RKO (cell line): Measurements from ENCODE around the gene CATSPERB.
"Not testable (repeated sequence)": the region's sequence is repeated elsewhere in the genome, so short reads cannot be mapped to it uniquely, and the experiment has no call there.

Source experiments
- DNase-seq: peaks from one replicate; pipeline ENCODE4 v3.0.0-alpha.2; 2016; ENCODE audit warnings: low spot score

The CATSPERB gene

GRCh38 chr14:91732439-91732838, 553 bp upstream of the CATSPERB start:
- DNase-seq, result no peak

- DNase-seq, result no peak
Observed at GRCh38 chr14:91731018-91731417, 868 bp downstream of the CATSPERB start.

GRCh38 chr14:91729756-91730155, 2.1 kb downstream of the CATSPERB start:
- no peak for DNase-seq

GRCh38 chr14:91728616-91729183, 3.2 kb downstream of the CATSPERB start:
- no peak for DNase-seq

DNA sequence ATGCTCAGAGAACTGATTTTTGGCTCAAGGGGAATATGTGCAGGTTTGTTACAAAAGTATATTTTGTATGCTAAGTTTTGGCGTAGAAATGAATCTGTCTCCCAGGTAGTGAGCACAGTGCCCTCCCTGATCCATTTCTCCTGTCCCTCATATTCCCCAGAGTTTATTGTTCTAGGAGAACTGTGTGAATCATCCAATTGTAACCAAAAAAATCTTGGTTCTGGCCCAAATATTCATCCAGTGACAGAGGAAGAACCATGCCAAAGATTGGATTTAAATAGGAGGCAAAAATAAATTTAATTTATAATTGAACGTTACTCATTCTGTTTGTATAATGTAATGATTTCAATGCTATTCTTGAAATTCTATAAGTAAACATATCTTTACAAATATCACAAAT, 4.8 kb downstream of the CATSPERB start:
- no peak for DNase-seq

DNA sequence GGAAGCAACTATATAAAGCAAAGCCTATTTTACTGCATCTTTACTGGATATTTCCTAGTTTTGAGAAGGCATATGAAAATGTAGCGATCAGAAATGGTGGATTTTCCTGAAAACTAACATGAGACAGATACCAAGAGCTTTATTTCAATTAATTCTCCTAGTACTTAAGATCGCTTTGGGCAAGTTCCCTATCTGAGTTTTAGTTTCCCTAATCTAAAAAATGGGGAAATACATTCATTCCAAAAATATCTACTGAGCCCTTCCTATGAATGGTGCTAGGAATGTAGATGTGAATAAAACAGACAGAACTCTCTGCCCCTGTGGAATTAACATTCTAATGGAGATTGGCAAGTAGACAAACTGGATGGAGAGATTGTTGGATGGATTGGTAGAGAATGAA, 8.4 kb downstream of the CATSPERB start:
- DNase-seq, result no peak

GRCh38 chr14:91722386-91722785, 9.5 kb downstream of the CATSPERB start:
- DNase-seq, result no peak

DNA sequence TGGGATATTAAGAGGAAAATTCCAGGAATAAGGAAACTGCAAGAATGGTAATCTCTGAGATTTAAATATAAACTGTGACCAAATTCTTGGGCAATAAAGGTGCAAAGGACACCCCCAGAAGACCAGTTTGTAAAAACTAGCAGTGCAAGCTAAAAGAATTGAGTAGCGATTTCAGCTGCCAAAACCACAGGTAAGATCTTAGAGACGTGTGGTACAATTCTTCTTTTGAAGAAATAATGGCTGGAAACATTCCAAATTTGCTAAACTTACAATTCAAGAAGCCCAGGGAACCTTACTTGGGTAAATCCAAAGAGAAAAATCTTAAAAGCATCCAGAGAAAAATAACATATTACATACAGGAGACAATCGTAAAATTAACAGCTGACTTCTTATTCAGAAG, 12.0 kb downstream of the CATSPERB start:
- no peak for DNase-seq

DNA sequence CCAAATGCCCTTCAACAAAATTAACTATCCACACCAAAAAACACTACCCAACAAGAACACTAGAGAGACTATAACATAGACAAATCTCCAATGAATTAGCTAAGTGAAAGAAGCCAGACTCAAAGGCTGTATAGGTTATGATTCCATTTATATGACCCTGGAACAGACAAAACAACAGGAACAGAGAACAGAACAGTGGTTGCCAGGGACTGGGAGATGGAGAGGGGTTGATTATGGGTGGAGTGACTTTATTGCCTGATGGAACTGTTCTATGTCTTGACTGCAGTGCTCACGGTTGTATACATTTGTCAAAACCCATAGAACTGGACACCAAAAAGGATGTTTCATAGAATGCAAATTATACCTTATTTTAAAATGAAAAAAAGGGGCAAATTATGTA, 14.9 kb downstream of the CATSPERB start:
- DNase-seq, result no peak

DNA sequence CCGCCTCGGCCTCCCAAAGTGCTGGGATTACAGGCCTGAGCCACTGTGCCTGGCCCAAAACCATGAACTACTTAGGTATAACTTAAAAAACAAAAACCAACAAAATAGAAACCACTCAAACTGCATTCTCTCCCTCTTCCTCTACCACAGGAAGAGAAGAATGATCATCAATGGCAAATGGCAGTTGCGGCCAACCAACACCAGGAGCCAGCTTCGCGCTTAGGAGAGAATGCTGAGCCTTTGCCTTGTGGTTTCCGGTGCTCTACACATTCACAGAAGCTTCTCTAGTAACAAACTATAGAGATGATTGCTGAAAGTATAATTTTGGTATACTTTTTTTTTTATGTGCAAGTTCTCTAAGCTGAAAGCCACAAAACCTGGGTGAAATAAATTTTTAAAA, 17.1 kb downstream of the CATSPERB start:
- DNase-seq, result no peak

DNA sequence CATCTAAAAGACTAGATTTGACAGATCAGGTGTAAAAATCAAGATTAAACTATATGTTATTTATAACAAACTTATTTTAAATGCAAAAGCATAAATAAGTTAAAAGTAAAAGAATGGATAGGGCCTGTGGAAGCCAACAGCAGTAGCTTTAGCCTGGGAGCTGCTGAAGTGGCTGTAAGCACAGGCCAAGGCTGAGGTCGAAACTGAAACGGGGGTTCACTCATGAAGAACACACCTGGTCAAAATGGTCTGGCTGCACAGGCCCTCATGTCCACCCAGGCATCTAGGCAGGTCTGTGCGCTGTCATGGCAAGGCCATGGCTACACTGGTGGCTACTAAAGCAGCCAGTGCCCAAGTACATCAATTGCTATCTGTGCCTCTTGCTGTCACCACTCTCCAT, 23.1 kb downstream of the CATSPERB start:
- no peak for DNase-seq

DNA sequence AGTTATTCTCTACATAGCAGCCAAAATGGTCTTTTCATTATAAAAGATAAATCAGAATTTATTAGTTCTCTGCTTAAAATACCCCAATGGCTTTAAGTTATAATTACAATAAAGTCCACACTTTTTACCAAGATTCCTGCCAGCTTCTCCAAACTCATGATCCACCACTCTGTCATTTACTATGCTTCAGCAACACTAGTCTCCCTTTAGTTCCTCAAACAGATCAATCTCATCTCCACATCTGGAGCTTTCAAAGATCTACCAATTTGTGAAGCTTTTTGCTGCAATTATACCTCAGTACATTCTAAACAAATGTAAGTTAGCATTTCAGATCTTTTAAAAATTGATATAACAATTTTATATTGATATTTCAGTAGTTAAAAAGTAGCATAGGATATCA, 24.9 kb downstream of the CATSPERB start:
- DNase-seq, result no peak

GRCh38 chr14:91694643-91695042, 37.2 kb downstream of the CATSPERB start:
- no peak for DNase-seq

DNA sequence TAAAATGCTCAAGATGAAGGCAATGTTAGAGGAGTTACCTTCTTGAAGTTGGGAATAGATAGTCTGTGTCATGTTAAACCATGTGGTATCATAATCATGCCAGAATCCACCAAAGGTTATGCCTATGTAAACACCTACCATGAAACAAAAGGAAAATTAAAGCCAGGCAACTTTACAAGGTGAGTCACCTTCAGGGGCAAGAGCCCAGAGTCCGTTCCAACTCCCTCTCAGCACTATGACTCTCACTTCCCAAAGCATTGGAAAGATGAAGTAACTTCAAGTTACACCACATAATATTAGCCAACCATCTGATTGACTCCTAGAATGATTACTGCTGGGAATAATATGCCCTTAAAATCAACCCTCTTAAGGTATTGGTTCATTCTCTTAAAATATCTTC, 38.5 kb downstream of the CATSPERB start:
- peak; percentile 23 for DNase-seq

GRCh38 chr14:91692075-91692474, 39.8 kb downstream of the CATSPERB start:
- no peak for DNase-seq

GRCh38 chr14:91689608-91690007, 42.3 kb downstream of the CATSPERB start:
- no peak for DNase-seq

- not testable (repeated sequence) for DNase-seq
Observed at GRCh38 chr14:91687436-91687835, 44.5 kb downstream of the CATSPERB start.

DNA sequence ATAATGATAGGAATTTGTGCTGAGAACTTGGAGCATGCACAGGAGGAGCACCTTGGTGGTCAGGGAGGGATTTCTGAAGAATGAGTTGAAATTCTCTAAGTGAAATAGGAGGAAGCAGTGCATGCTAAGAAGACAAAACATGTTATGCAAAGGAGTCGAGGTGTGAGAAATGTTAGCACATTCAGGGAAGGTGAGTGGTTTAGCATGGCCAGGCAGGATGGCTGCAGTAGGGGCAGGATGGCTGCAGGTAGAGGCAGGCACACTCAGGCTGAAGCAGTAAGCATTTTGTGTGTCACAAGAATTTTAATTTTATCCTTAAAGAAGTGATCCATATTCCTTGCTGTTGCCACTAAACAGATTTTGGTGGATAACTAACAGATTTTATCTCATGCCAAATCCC, 46.3 kb downstream of the CATSPERB start:
- DNase-seq, result no peak

GRCh38 chr14:91681893-91682563, 49.9 kb downstream of the CATSPERB start:
- no peak for DNase-seq

- no peak for DNase-seq
Observed at GRCh38 chr14:91681118-91681517, 50.8 kb downstream of the CATSPERB start.

GRCh38 chr14:91679273-91679672, 52.6 kb downstream of the CATSPERB start:
- DNase-seq, result no peak

DNA sequence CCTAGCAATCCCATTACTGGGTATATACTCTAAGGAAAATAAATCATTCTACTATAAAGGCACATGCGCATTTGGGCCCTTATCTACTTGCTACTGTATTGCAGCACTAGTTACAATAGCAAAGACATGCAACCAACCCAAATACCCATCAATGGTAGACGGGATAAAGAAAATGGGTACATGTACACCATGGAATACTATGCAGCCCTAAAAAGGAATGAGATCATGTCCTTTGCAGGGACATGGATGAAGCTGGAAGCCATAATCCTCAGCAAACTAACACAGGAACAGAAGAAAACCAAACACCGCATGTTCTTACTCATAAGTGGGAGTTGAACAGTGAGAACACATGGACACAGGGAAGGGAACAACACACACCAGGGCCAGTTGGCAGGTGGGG, 54.2 kb downstream of the CATSPERB start:
- not testable (repeated sequence) for DNase-seq

DNA sequence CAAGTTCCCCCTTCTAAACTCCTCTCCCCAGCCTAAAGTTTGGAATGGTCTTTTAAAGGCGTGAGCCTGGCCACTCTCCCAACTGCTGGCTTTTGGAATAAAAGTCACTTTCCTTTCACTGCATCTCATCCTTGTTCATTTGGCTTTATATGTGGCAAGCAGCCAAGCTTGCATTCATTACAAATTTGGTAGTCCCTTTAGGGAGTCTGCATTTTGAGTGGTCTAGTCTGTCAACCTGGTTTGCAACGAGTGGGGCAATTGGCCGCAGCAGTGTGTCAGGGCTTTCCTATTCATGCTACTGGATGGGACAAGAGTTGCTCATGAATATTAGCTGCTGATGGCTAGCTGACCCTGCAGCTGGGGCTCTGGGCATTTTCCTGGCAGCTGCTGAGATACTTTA, 57.0 kb downstream of the CATSPERB start:
- DNase-seq, result no peak

GRCh38 chr14:91669867-91670266, 62.0 kb downstream of the CATSPERB start:
- no peak for DNase-seq
